ENCODE measurements around the gene EP400.

EP400 gene

DNA sequence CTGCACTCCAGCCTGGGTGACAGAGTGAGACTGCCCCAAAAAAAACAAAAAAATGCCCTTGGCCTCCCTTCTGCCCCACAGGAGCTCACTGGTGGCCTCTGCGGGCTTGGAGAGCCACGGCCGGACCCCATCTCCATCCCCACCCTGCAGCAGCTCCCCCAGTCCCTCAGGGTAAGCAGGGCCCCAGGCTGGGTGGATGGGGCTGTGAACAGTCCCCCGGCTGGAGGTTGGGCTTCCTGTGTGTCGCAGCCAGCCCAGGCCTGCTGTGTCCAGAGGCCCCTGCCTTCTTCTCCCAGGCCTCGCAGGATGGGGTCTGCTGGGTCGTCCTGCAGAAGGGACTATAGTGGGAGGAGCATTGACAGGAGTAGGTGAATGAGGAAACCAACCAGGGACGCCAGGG, 36.1 kb upstream of the EP400 start:
- no peak for TF ChIP-seq CTCF (IDR thresholded peaks at IDR 0.05; ENCODE audit: low read depth, low read length)
- no peak overlapping the region for H3K4me3 ChIP-seq (replicated peaks in 1 of 2; ENCODE audit: low read depth in 2 of 2, low read length in 2 of 2)
- DNase-seq (ENCODE audit: low read depth in 2 of 2) = no peak

- no peak overlapping the region for H3K4me3 ChIP-seq (replicated peaks in 1 of 2; ENCODE audit: low read depth in 2 of 2, low read length in 2 of 2)
- TF ChIP-seq CTCF (IDR thresholded peaks at IDR 0.05; ENCODE audit: low read depth, low read length) = no peak
- no peak for DNase-seq (ENCODE audit: low read depth in 2 of 2)
Observed at GRCh38 chr12:131914179-131914702, 35.5 kb upstream of the EP400 start.

- DNase-seq (ENCODE audit: low read depth in 2 of 2) = no peak
- TF ChIP-seq CTCF (IDR thresholded peaks at IDR 0.05; ENCODE audit: low read depth, low read length) = no peak
- no peak overlapping the region for H3K4me3 ChIP-seq (replicated peaks in 1 of 2; ENCODE audit: low read depth in 2 of 2, low read length in 2 of 2)
Observed at GRCh38 chr12:131915000-131915689, 34.6 kb upstream of the EP400 start.

GRCh38 chr12:131915823-131916222, 33.9 kb upstream of the EP400 start:
- DNase-seq (ENCODE audit: low read depth in 2 of 2) = no peak
- H3K4me3 ChIP-seq (replicated peaks in 1 of 2; ENCODE audit: low read depth in 2 of 2, low read length in 2 of 2) = no peak overlapping the region
- no peak for TF ChIP-seq CTCF (IDR thresholded peaks at IDR 0.05; ENCODE audit: low read depth, low read length)

DNA sequence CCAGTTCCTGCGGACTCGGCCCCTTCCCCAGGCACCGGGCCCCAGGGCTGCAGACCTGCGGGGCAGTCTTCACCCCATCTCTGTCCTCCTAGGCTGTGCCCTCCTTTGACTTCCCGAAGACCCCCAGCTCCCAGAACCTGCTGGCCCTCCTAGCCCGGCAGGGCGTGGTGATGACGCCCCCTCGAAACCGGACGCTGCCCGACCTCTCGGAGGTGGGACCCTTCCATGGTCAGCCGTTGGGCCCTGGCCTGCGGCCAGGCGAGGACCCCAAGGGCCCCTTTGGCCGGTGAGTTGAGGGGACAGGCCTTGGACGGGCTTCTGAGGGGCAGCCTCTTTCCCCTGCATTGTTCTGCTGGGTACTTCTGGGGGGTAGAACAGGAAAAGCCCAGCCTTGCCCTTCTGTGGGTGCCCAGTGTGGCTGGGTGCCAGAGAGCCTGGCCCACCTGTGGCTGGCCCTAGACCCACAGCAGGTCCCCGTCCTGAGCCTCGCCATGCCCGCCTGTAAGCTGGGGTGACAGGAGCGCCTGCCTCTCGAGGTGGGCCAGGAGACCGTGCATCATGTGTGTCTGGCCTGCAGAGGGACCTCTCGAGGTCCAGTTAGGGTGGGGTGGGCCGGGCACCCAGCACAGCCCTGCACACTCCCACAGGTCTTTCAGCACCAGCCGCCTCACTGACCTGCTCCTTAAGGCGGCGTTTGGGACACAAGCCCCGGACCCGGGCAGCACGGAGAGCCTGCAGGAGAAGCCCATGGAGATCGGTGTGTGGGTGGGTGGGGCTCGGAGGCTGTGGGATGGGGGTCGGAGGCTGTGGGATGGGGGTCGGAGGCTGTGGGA, 33.2 kb upstream of the EP400 start:
- TF ChIP-seq CTCF (IDR thresholded peaks at IDR 0.05; ENCODE audit: low read depth, low read length) = no peak
- no peak for DNase-seq (ENCODE audit: low read depth in 2 of 2)
- no peak overlapping the region for H3K4me3 ChIP-seq (replicated peaks in 1 of 2; ENCODE audit: low read depth in 2 of 2, low read length in 2 of 2)

- TF ChIP-seq CTCF (IDR thresholded peaks at IDR 0.05; ENCODE audit: low read depth, low read length) = no peak
- DNase-seq (ENCODE audit: low read depth in 2 of 2) = no peak
- no peak overlapping the region for H3K4me3 ChIP-seq (replicated peaks in 1 of 2; ENCODE audit: low read depth in 2 of 2, low read length in 2 of 2)
Observed at GRCh38 chr12:131917139-131917710, 32.5 kb upstream of the EP400 start.
